ENCODE results near the gene ARHGEF25. TPM values are rescaled to one million over a fixed set of nuclear protein-coding genes. Genes with fewer than 3 reads are reported as not detected.
A peak's percentile ranks its signal among the peaks of the same experiment; 100 is the strongest.

ARHGEF25 gene
- total and polyA plus RNA-seq, 2 of the 13 experiments (the other 11 are each of a cell fraction or from before 2014, with no cell fraction given) = 11.5 to 12.5 TPM

- TF ChIP-seq, protein P1, sequence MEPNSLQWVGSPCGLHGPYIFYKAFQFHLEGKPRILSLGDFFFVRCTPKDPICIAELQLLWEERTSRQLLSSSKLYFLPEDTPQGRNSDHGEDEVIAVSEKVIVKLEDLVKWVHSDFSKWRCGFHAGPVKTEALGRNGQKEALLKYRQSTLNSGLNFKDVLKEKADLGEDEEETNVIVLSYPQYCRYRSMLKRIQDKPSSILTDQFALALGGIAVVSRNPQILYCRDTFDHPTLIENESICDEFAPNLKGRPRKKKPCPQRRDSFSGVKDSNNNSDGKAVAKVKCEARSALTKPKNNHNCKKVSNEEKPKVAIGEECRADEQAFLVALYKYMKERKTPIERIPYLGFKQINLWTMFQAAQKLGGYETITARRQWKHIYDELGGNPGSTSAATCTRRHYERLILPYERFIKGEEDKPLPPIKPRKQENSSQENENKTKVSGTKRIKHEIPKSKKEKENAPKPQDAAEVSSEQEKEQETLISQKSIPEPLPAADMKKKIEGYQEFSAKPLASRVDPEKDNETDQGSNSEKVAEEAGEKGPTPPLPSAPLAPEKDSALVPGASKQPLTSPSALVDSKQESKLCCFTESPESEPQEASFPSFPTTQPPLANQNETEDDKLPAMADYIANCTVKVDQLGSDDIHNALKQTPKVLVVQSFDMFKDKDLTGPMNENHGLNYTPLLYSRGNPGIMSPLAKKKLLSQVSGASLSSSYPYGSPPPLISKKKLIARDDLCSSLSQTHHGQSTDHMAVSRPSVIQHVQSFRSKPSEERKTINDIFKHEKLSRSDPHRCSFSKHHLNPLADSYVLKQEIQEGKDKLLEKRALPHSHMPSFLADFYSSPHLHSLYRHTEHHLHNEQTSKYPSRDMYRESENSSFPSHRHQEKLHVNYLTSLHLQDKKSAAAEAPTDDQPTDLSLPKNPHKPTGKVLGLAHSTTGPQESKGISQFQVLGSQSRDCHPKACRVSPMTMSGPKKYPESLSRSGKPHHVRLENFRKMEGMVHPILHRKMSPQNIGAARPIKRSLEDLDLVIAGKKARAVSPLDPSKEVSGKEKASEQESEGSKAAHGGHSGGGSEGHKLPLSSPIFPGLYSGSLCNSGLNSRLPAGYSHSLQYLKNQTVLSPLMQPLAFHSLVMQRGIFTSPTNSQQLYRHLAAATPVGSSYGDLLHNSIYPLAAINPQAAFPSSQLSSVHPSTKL (CRISPR knock-in tag; IDR thresholded peaks at IDR 0.05) = peak; percentile 22; the same call in 1 of the 2 replicates
- TF ChIP-seq ZSCAN9 (CRISPR knock-in tag; IDR thresholded peaks at IDR 0.05; ENCODE audit: borderline replicate concordance) = 0 out of 2 replicates have a peak, but pooled peaks have one; percentile 40
- TF ChIP-seq NFRKB (IDR thresholded peaks at IDR 0.05) = no peak
- peak; percentile 47 for TF ChIP-seq XRCC5 (optimal IDR thresholded peaks at IDR 0.05; ENCODE audit: low read length)
- no peak for TF ChIP-seq FOXA1 (IDR thresholded peaks at IDR 0.05)
- peak; percentile 23; the same call in 1 of the 2 replicates for TF ChIP-seq FOXA1 (CRISPR knock-in tag; IDR thresholded peaks at IDR 0.05)
- TF ChIP-seq FOXO1 (CRISPR knock-in tag; IDR thresholded peaks at IDR 0.05) = peak; percentile 55; the same call in 1 of the 2 replicates
- 0 out of 2 replicates have a peak, but pooled peaks have one; percentile 63 for TF ChIP-seq JUN (CRISPR knock-in tag; IDR thresholded peaks at IDR 0.05)
- TF ChIP-seq GABPA (IDR thresholded peaks at IDR 0.05; ENCODE audit: low read depth, low read length) = no peak
- peak; percentile 19; the same call in 1 of the 2 replicates for TF ChIP-seq GABPA (CRISPR knock-in tag; IDR thresholded peaks at IDR 0.05; ENCODE audit: low read depth)
- TF ChIP-seq PATZ1 (CRISPR knock-in tag; IDR thresholded peaks at IDR 0.05) = peak; percentile 29; the same call in 1 of the 2 replicates
- TF ChIP-seq, protein P2, sequence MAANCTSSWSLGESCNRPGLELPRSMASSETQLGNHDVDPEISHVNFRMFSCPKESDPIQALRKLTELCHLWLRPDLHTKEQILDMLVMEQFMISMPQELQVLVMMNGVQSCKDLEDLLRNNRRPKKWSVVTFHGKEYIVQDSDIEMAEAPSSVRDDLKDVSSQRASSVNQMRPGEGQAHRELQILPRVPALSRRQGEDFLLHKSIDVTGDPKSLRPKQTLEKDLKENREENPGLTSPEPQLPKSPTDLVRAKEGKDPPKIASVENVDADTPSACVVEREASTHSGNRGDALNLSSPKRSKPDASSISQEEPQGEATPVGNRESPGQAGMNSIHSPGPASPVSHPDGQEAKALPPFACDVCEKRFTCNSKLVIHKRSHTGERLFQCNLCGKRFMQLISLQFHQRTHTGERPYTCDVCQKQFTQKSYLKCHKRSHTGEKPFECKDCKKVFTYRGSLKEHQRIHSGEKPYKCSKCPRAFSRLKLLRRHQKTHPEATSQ (CRISPR knock-in tag; IDR thresholded peaks at IDR 0.05; ENCODE audit: borderline replicate concordance) = 0 out of 2 replicates have a peak, but pooled peaks have one; percentile 47
- TF ChIP-seq PRDM10 (CRISPR knock-in tag; IDR thresholded peaks at IDR 0.05; ENCODE audit: low read depth) = peak; percentile 66; the same call in 1 of the 2 replicates
- peak; percentile 41; the same call in 1 of the 2 replicates for TF ChIP-seq ATF7 (IDR thresholded peaks at IDR 0.05)
- no peak for TF ChIP-seq ATF7 (CRISPR knock-in tag; IDR thresholded peaks at IDR 0.05)
- TF ChIP-seq, protein P3, sequence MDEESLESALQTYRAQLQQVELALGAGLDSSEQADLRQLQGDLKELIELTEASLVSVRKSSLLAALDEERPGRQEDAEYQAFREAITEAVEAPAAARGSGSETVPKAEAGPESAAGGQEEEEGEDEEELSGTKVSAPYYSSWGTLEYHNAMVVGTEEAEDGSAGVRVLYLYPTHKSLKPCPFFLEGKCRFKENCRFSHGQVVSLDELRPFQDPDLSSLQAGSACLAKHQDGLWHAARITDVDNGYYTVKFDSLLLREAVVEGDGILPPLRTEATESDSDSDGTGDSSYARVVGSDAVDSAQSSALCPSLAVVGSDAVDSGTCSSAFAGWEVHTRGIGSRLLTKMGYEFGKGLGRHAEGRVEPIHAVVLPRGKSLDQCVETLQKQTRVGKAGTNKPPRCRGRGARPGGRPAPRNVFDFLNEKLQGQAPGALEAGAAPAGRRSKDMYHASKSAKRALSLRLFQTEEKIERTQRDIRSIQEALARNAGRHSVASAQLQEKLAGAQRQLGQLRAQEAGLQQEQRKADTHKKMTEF (CRISPR knock-in tag; IDR thresholded peaks at IDR 0.05) = peak; percentile 47; the same call in 1 of the 2 replicates
- TF ChIP-seq ZNF724P (CRISPR knock-in tag; IDR thresholded peaks at IDR 0.05; ENCODE audit: borderline replicate concordance) = no peak
These were observed 31.4 kb upstream of the ARHGEF25 start (continued) for GRCh38 chr12:57579677-57580465.
